HAP-1 (cell line): ENCODE results near the gene GTF3C6.
"Not testable (repeated sequence)": the region's sequence is repeated elsewhere in the genome, so short reads cannot be mapped to it uniquely, and the experiment has no call there.

Experiments used
- DNase-seq, 2 experiments: peaks; one replicate each; pipeline ENCODE4 v3.0.0-alpha.2; 2016 to 2020; ENCODE audit warnings: low spot score in 2 of 2
- H3K27me3 ChIP-seq: fragments of 250-450 bp; sonication (Bioruptor Pico); 2 replicates; pipeline ENCODE4 v1.5.1; 2020; ENCODE audit warnings: low read depth, mild to moderate bottlenecking, moderate library complexity
- H3K36me3 ChIP-seq: fragments of 250-450 bp; sonication (Bioruptor Pico); replicated peaks from 2 replicates; pipeline ENCODE4 v1.5.1; 2020; ENCODE audit warnings: mild to moderate bottlenecking
- H3K4me1 ChIP-seq: fragments of 250-450 bp; sonication (Bioruptor Pico); 2 replicates; pipeline ENCODE4 v1.5.1; 2020; ENCODE audit warnings: mild to moderate bottlenecking
- H3K4me3 ChIP-seq: fragments of 250-450 bp; sonication (Bioruptor Pico); 2 replicates; pipeline ENCODE4 v1.5.1; 2020; ENCODE audit warnings: mild to moderate bottlenecking, moderate library complexity
- H3K9me3 ChIP-seq: fragments of 250-450 bp; sonication (Bioruptor Pico); 2 replicates; pipeline ENCODE4 v1.5.1; 2020; ENCODE audit warnings: mild to moderate bottlenecking, moderate library complexity
- in situ Hi-C: fragments of 300-500 bp; cut with MboI; formaldehyde crosslinking; loops from 3 replicates; pipeline ENCODE4 v1.14.3; 2020; ENCODE audit warnings: low sequenced_read_pairs, inconsistent platforms, mixed read lengths

GTF3C6 gene

DNA sequence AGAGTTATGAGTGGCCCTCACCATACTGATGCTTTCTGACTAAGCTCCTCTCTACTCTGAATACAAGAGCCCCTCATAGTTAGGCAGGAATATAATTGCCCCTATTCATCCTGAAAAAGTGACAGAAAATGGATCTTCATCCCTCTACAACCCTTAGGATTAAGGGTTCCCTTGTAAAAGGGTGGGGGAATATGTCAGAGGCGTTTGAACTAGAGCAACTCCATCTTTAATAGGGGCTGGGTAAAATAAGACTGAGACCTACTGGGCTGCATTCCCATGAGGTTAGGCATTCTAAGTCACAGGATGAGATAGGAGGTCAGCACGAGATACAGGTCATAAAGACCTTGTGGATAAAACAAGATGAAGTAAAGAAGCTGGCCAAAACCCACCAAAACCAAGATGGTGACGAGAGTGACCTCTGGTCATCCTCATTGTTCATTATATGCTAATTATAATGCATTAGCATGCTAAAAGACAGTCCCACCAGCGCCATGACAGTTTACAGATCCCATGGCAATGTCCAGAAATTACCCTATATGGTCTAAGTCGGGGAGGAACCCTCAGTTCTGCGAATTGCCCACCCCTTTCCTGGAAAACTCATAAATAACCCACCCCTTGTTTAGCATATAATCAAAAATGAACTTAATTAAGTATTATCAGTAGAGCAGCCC lies 4.7 kb upstream of the GTF3C6 start:
- in situ Hi-C loops = no loop called here
- H3K4me1 ChIP-seq = no peaks in the 10 kb centered on the region; the same call in 1 of the 2 replicates
- DNase-seq = no peak
- H3K9me3 ChIP-seq = no peaks in the 10 kb centered on the region
- no peak overlapping the region for H3K4me3 ChIP-seq
- H3K27me3 ChIP-seq = no peaks in the 10 kb centered on the region
- H3K36me3 ChIP-seq = no peaks in the 10 kb centered on the region

DNA sequence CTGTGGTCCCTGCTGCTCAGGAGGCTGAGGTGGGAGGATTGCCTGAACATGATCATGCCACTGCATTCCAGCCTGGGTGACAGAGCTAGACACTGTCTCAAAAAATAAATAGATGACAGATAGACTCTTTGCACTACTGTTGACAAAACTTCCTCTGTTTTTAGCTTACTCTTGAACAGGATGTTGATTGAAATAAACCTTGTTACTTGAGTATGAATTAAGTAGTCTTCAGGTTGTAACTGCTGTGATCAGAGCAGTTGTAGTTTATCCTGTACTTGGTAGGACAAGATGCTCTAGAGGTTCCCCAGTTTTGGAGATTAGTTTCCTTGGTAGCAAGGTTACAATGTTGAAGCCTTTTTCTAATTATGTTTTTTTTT lies 1.5 kb downstream of the GTF3C6 start:
- in situ Hi-C loops = no loop called here
- DNase-seq = no peak
- Histone ChIP-seq H3K36me3 (peaks cover 31% of the 10 kb centered on the region), H3K9me3 (no peaks in the 10 kb centered on the region), H3K4me1 (no peaks in the 10 kb centered on the region; the same call in none of the 2 replicates), H3K4me3 (no peak overlapping the region), H3K27me3 (no peaks in the 10 kb centered on the region)

DNA sequence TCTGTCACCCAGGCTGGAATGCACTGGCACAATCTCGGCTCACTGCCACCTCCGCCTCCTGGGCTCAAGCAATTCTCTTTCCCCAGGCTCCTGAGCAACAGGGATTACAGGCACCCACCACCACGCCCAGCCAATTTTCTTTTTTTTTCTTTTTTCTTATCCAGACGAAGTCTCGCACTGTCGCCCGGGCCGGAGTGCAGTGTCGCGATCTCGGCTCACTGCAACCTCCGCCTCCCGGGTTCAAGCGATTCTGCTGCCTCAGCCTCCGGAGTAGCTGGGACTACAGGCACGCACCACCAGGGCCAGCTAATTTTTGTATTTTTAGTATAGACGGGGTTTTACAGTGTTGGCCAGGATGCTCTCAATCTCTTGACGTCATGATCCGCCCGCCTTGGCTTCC lies 4.1 kb downstream of the GTF3C6 start:
- in situ Hi-C loops, H3K9me3 ChIP-seq, H3K27me3 ChIP-seq, H3K4me3 ChIP-seq, H3K4me1 ChIP-seq, DNase-seq: not testable (repeated sequence)
- peaks cover 49% of the 10 kb centered on the region for H3K36me3 ChIP-seq

DNA sequence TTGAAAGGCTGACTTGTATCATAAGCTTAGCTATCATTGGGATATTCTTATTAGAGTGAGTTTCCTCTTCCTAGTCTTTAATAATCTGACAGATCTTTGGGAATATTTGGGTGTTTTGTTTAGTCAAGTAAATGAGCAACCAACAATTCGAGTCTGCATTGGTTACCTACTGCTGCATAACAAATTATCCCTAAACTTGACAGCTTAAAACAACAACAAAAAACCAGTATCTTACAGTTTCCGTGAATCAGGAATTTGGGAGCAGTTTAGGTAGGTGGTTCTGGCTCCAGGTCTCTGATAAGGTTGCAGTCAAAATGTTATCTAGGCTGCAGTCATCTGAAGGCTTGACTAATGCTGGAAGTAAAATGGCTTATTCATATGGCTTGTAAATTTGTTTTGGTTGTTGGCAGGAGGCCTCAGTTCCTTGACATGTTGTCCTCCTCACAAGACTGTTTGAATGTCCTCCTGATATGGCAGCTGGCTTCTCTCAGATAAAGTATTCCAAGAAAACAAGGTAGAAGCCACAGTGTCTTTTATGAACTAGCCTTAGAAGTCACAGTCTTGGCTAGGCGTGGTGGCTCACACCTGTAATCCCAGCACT lies 7.2 kb downstream of the GTF3C6 start:
- Histone ChIP-seq H3K4me1 (no peaks in the 10 kb centered on the region), H3K4me3 (no peak overlapping the region), H3K9me3 (no peaks in the 10 kb centered on the region), H3K27me3 (no peaks in the 10 kb centered on the region), H3K36me3 (peaks cover 47% of the 10 kb centered on the region)
- in situ Hi-C loops = no loop called here
- DNase-seq = no peak

DNA sequence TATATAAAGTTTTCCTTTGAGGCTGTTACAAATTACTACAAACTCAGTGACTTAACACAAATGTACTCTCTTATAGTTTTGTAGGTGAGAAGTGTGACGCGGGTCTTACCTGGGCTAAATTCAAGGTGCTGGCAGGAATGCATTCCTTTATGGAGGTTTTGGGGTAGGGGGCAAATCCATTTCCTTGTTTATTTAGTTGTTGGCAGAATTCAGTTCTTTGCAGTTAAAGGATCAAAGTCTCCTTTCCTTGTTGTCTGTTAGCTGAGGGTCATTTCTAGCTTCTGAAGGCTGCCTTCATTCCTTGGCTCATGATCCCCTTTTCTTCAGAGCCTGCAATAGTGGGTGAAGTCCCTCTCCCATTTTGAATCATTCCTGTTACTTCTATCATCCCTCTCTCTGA lies 10.2 kb downstream of the GTF3C6 start:
- in situ Hi-C loops, H3K27me3 ChIP-seq, H3K4me1 ChIP-seq, H3K9me3 ChIP-seq, DNase-seq, H3K4me3 ChIP-seq: not testable (repeated sequence)
- H3K36me3 ChIP-seq = peaks cover 23% of the 10 kb centered on the region

DNA sequence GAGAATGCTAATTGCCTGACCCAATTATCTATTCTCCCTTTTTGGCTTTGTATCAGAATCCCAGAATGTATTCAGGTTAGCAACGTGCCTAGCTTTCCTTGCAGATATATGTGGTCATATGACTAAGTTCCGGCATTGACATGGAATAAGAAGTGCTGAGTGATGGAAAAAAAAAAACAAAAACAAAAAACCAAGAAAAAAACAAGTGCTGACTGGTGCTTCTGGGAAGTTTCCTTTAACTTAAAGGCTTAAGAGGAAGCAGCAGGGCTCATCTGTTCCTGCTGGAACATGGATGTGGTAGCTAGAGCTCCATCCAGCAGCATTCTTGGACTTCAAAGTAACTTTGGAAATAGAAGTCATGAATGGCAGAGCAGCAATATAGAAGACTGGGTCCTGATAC lies 13.0 kb downstream of the GTF3C6 start:
- Histone ChIP-seq H3K27me3 (no peaks in the 10 kb centered on the region), H3K9me3 (no peaks in the 10 kb centered on the region), H3K4me1 (peaks cover 7% of the 10 kb centered on the region), H3K4me3 (no peak overlapping the region), H3K36me3 (peaks cover 9% of the 10 kb centered on the region)
- peak in 1 of 2 experiments; percentile 44 for DNase-seq
- in situ Hi-C loops = no loop called here

DNA sequence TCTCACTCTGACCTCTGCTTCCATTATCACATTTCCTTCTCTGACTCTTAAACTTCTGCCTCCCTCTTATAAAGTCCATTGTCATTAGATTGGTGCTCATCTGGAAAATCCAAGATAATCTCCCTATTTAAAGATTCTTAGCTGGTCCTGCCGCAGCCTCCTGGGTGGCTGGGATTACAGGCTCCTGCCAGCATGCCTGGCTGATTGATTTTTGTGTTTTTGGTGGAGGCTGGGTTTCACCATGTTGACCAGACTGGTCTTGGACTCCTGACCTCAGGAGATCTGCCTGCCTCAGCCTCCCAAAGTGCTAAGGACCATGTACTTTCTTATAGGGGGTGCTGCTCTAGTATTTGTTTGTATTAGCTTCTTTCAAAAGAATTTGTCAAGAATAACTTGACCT lies 18.1 kb downstream of the GTF3C6 start:
- no peaks in the 10 kb centered on the region for H3K9me3 ChIP-seq
- no peak for DNase-seq
- H3K27me3 ChIP-seq = no peaks in the 10 kb centered on the region
- H3K4me1 ChIP-seq = peaks cover 4% of the 10 kb centered on the region
- in situ Hi-C loops = no loop called here
- H3K4me3 ChIP-seq = no peak overlapping the region
- H3K36me3 ChIP-seq = no peaks in the 10 kb centered on the region

DNA sequence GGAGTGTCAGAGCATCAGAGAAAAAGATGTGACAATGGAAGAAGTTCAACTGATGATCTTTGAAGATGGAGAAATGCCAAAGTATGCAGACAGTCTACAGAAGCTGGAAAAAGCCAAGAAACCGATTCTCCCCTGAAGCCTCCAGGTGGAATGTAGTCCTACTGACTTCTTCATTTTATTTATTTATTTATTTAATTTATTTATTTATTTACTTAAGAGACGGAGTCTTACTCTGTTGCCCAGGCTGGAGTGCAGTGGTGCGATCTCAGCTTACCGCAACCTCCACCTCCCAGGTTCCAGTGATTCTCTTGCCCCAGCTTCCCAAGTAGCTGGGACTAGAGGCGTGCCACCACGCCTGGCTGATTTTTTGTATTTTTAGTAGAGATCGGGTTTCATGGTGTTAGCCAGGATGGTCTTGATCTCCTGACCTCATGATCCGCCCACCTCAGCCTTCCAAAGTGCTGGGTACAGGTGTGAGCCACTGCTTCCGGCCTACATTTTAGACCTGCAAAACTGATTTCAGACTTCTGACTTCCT lies 21.1 kb downstream of the GTF3C6 start:
- Histone ChIP-seq H3K4me1 (peaks cover 10% of the 10 kb centered on the region), H3K9me3 (no peaks in the 10 kb centered on the region), H3K4me3 (no peak overlapping the region), H3K27me3 (no peaks in the 10 kb centered on the region), H3K36me3 (no peaks in the 10 kb centered on the region; the same call in 1 of the 2 replicates)
- DNase-seq = no peak
- in situ Hi-C loops = no loop called here

DNA sequence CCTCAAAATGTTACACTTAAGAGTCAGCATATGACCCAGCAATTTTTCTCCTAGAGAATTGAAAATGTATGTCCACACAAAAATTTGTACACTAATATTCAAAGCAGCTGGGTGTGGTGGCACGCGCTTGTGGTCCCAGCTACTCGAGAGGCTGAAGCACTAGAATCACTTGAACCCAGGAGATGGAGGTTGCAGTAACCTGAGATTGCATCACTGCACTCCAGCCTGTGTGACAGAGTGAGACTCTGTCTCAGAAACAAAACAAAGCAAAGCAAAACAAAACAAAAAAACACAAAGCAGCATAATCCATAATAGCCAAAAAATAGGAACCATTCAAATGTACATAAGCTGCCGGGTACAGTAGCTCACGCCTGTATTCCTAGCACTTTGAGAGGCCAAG lies 21.7 kb downstream of the GTF3C6 start:
- no peak for DNase-seq
- in situ Hi-C loops = no loop called here
- no peaks in the 10 kb centered on the region for H3K9me3 ChIP-seq
- peaks cover 5% of the 10 kb centered on the region for H3K36me3 ChIP-seq
- H3K4me1 ChIP-seq = peaks cover 10% of the 10 kb centered on the region
- H3K4me3 ChIP-seq = no peak overlapping the region
- H3K27me3 ChIP-seq = no peaks in the 10 kb centered on the region

DNA sequence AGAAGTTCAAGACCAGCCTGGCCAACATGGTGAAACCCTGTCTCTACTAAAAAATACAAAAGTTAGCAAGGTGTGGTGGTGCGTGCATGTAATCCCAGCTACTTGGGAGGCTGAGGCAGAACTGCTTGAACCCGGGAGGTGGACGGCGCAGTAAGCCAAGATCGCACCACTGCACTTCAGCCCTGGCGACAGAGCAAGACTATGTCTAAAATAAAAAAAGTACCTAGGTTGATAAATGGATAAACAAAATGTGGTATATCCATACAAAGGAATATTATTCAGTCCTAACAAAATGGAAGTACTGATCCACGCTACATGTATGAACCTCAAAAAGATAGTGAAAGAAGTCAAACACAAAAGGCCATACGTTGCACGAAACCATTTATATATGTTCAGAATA lies 22.1 kb downstream of the GTF3C6 start:
- no peaks in the 10 kb centered on the region for H3K9me3 ChIP-seq
- DNase-seq = no peak
- H3K36me3 ChIP-seq = peaks cover 9% of the 10 kb centered on the region
- no peak overlapping the region; the same call in 1 of the 2 replicates for H3K4me3 ChIP-seq
- in situ Hi-C loops = no loop called here
- H3K4me1 ChIP-seq = peaks cover 10% of the 10 kb centered on the region
- no peaks in the 10 kb centered on the region for H3K27me3 ChIP-seq

DNA sequence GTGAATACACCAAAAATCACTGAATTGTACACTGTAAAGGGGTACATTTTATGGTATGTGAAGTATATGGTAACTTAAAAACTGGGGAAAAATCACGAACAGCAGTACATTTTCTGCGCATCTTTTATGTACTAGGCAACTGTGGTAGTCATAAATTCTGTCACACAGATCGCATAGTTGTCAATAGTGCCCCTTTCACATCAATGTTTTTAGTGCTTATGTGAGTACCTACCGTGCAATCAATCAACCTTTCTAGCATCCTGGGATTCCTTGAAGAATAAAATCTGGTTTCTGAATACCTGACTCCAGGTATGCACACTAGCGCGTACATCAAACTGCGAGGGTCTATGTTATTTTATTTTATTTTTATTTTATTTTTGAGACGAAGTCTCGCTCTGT lies 22.7 kb downstream of the GTF3C6 start:
- in situ Hi-C loops = no loop called here
- no peaks in the 10 kb centered on the region for H3K9me3 ChIP-seq
- H3K27me3 ChIP-seq = no peaks in the 10 kb centered on the region
- H3K4me1 ChIP-seq = peaks cover 10% of the 10 kb centered on the region
- H3K36me3 ChIP-seq = peaks cover 14% of the 10 kb centered on the region
- H3K4me3 ChIP-seq = peak overlapping the region; percentile 83
- DNase-seq = no peak

DNA sequence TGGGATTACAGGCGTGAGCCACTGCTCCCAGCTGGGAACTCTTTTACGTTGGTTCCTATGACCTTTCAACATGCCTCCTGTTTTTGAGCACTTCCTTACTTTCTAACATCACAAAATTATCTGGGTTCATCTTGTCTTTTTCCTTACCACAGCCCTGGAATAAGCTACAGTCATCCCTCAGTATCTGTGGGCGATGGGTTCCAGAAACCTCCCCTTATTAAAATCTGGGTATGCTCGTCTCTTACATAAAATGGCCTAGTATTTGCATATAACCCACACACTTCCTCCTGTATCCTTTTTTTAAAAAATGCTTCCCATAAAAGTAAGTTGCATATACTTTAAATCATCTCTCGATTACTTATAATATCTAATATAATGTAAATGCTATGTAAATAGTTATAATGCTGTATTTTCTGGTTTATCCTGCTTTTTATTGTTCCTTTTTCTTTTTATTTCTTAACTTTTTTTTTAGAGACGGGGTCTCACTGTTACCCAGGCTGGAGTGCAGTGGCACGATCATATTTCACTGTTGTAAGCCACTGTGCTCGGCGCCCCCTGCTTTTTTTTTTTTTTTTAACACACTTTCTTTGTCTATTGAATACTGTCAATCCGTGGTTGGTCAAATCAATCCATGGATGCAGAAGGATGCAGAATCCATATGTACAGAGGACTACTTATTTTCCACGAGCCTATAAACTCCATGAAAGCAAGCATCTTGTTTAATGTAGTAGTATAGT lies 32.5 kb downstream of the GTF3C6 start:
- H3K36me3 ChIP-seq = peaks cover 82% of the 10 kb centered on the region
- in situ Hi-C loops = no loop called here
- no peak for DNase-seq

DNA sequence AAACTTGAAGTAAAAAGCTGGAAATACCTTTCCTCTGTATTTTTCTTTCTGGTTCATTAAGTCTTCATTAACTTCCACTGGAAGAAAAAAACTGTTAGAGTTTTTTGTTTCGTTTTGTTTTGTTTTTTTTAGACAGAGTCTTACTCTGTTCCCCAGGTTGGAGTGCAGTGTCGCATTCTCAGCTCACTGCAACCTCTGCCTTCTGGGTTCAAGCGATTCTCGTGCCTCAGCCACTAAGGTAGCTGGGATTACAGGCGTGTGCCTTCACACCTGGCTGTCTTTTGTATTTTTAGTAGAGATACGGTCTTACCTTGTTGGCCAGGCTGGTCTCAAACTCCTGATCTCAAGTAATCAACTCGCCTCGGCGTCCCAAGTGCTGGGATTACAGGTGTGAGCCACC lies 38.2 kb downstream of the GTF3C6 start:
- Histone ChIP-seq H3K4me1 (no peaks in the 10 kb centered on the region), H3K9me3 (no peaks in the 10 kb centered on the region)

More for the DNA sequence above, 32.5 kb downstream of the GTF3C6 start:
- Histone ChIP-seq H3K4me1 (no peaks in the 10 kb centered on the region), H3K27me3 (no peaks in the 10 kb centered on the region), H3K9me3 (no peaks in the 10 kb centered on the region), H3K4me3 (no peak overlapping the region)

DNA sequence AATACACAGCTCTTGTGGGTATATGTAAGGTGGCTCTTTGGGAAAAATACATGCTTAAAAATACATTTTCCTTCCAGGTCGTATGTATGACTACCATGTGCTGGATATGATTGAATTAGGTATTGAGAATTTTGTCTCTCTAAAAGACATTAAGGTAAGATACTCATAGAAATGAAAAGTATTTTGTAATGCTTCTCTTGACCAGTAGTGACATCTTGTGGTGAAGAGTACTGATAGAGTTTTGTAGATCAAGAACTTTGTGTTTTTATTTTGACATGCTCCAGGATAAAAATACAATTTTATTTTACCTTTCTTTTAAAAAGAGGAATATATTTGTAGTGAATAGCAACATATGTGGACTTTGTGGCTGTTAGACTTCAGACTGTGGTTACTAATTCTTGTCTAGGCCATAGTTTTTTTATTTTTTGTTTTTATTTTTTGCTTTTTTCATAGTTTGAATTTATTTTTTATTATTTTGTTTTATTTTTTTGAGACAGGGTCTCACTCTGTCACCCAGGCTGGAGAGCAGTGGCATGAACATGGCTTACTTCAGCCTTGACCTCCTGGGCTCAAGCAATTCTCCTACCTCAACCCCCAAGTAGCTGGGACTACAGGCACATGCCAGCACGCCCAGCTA lies 41.2 kb downstream of the GTF3C6 start:
- no peaks in the 10 kb centered on the region for H3K27me3 ChIP-seq
- no peaks in the 10 kb centered on the region for H3K4me1 ChIP-seq
- in situ Hi-C loops = no loop called here
- no peak overlapping the region for H3K4me3 ChIP-seq
- H3K36me3 ChIP-seq = peaks cover 93% of the 10 kb centered on the region
- no peaks in the 10 kb centered on the region for H3K9me3 ChIP-seq
- DNase-seq = no peak

More for the DNA sequence above, 38.2 kb downstream of the GTF3C6 start:
- Histone ChIP-seq H3K27me3 (no peaks in the 10 kb centered on the region), H3K36me3 (peaks cover 91% of the 10 kb centered on the region), H3K4me3 (no peak overlapping the region)
- no peak for DNase-seq
- in situ Hi-C loops = no loop called here
